ACC112 (cell line): ENCODE results near the gene ARL5B.
"Not testable (repeated sequence)": the region's sequence is repeated elsewhere in the genome, so short reads cannot be mapped to it uniquely, and the experiment has no call there.

ENCODE experiments used
- H2AFZ ChIP-seq: fragments of 200-600 bp; sonication (generic); one replicate; pipeline ENCODE4 v1.6.0; 2017; ENCODE audit warnings: antibody characterized with exemption, low read length; ENCODE audit not compliant: unreplicated experiment
- H3K27ac ChIP-seq: fragments of 200-600 bp; sonication (generic); 2 replicates; pipeline ENCODE4 v1.5.1; 2014; ENCODE audit warnings: low read depth, mild to moderate bottlenecking, antibody characterized with exemption, low read length, moderate library complexity
- H3K27me3 ChIP-seq: fragments of 200-600 bp; sonication (generic); 2 replicates; pipeline ENCODE4 v1.6.1; 2014; ENCODE audit warnings: mild to moderate bottlenecking, antibody characterized with exemption, low read length, moderate library complexity, mixed read lengths; ENCODE audit not compliant: insufficient read depth
- H3K36me3 ChIP-seq: fragments of 200-600 bp; sonication (generic); 2 replicates; pipeline ENCODE4 v1.6.1; 2016; ENCODE audit warnings: mild to moderate bottlenecking, antibody characterized with exemption, low read length, moderate library complexity, mixed read lengths; ENCODE audit not compliant: insufficient read depth
- H3K4me1 ChIP-seq: fragments of 200-600 bp; sonication (generic); one replicate; pipeline ENCODE4 v1.6.1; 2016; ENCODE audit warnings: low read length, mixed read lengths; ENCODE audit not compliant: insufficient read depth, unreplicated experiment, control insufficient read depth
- H3K4me3 ChIP-seq: fragments of 200-600 bp; sonication (generic); 2 replicates; pipeline ENCODE4 v1.5.1; 2014; ENCODE audit warnings: mild to moderate bottlenecking, low read depth, low read length
- H3K79me2 ChIP-seq: fragments of 200-600 bp; sonication (generic); one replicate; pipeline ENCODE4 v1.6.0; 2016; ENCODE audit warnings: low read length; ENCODE audit not compliant: control insufficient read depth, unreplicated experiment, insufficient read depth

ARL5B gene

DNA sequence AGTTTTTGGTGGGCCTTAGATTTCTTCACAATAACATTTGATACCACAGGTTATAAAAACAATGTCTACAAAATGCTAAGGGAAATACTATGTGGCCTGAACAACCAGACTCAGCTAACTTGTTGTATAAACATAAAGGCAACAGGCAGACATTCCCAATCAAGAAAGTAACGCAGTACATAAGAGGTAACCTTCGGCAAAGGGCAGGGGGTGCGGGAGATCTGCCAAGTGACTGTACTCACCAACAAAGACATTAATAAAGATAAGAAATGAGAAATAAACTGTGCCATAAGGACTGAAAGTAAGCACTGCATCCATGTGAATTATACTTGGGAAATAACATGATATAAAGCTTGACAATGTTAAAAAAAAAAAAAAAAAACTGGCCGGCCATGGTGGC is 23.2 kb upstream of the ARL5B start:
- Histone ChIP-seq H3K27me3 (no peaks in the 10 kb centered on the region), H3K4me1 (no peaks in the 10 kb centered on the region), H3K27ac (no peak overlapping the region), H3K36me3 (no peaks in the 10 kb centered on the region), H2AFZ (no peak overlapping the region), H3K4me3 (no peak overlapping the region), H3K79me2 (no peaks in the 10 kb centered on the region)

DNA sequence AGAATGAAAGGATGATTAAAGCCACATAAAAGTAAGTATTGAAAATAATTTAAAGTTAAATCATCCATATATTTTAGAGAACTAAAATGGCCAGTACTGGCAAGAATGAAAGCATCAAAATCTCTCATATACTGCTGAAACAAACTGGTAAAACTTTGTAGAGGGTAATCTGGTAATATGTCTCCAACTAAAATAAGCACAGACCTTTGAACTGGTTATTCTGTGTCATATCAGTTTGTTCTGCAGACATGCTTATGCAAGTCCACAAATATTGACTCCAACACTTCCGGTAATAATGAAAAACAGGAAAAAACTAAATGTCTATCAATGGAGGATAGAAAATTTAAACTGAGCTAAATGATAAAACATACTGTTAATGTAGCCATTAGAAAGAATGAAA is 21.8 kb upstream of the ARL5B start:
- H3K79me2 ChIP-seq, H3K4me3 ChIP-seq, H2AFZ ChIP-seq, H3K36me3 ChIP-seq, H3K27me3 ChIP-seq, H3K27ac ChIP-seq, H3K4me1 ChIP-seq: not testable (repeated sequence)

DNA sequence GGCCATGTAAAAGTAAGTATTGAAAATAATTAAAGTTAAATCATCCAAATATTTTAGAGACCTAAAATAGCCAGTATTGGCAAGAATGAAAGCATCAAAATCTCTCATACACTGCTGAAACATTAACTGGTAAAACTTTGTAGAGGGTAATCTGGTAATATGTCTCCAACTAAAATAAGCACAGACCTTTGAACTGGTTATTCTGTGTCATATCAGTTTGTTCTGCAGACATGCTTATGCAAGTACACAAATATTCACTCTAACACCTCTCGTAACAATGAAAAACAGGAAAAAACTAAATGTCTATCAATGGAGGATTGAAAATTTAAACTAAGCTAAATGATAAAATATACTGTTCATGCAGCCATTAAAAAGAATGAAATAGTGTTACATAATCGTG is 19.5 kb upstream of the ARL5B start:
- H3K27ac ChIP-seq, H3K4me1 ChIP-seq, H3K79me2 ChIP-seq, H3K27me3 ChIP-seq, H3K36me3 ChIP-seq, H2AFZ ChIP-seq, H3K4me3 ChIP-seq: not testable (repeated sequence)

DNA sequence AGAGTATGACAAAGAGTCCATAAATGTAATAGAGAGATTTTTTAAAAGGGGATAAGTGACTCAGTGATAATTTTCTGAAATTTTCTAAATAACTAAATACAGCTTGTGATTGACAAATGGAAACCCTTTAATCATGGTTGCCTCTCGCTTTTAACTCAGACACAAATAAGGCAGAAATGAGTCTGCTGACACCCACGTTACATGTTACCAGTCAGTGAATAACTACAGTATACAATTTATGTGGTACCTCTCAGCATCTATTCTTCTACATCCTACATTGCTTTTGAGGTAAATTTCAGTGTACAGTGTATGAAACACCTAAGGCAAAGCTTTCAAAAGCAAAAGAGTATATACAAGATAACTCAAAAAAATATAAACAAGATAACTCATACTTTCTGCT is 12.1 kb upstream of the ARL5B start:
- Histone ChIP-seq H3K27ac (no peak overlapping the region), H3K36me3 (no peaks in the 10 kb centered on the region), H3K79me2 (peaks cover 20% of the 10 kb centered on the region), H3K4me3 (no peak overlapping the region), H2AFZ (no peak overlapping the region), H3K4me1 (peaks cover 12% of the 10 kb centered on the region), H3K27me3 (no peaks in the 10 kb centered on the region)

DNA sequence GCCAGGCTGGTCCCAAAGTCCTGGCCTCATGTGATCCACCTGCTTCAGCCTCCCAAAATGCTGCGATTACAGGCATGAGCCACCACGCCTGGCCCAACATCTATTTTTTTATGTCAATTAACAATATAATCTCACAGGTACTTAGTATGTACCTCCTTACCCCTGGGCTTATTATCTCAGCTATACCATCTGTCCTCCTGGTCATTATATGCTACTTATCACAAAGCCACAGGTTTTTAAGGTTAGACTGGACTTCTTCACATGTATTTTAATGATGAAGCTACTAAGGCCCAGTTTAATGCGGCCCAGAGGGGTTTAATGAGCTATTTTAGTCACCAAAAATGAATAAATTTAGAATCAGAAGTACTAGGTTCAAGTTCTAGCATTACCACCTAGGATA is 11.3 kb upstream of the ARL5B start:
- H3K79me2 ChIP-seq: peaks cover 20% of the 10 kb centered on the region
- no peak overlapping the region for H3K27ac ChIP-seq

DNA sequence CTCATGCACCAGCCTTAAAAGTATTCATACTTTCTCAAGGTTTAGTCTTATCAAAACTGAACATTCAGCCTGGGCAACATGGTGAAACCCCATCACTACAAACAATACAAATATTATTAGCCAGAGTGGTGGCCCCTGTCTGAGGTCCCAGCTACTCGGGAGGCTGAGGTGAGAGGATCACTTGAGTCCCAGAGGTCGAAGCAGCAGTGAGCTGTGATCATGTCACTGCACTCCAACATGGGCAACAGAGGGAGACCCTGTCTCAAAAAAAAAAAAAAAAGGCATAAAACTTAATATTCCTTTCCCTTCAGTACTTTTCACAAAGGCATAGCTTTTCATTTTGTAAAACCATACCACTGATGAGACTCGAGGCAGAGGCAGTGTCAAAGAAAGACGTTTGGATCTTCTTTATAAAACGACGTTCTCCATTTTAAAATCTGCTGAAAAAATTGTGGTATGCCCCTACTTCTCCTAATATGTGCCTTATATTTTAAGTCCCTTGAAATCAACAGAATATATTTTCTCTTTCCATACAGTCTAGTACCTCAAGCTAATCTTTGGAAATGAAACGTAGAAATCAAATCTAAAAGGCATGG is 9.8 kb upstream of the ARL5B start:
- H3K36me3 ChIP-seq: no peaks in the 10 kb centered on the region
- H3K27me3 ChIP-seq: no peaks in the 10 kb centered on the region
- peaks cover 12% of the 10 kb centered on the region for H3K4me1 ChIP-seq
- H3K4me3 ChIP-seq: peak overlapping the region; percentile 87
- peak overlapping the region; percentile 47 for H2AFZ ChIP-seq
- no peak overlapping the region for H3K27ac ChIP-seq
- H3K79me2 ChIP-seq: peaks cover 20% of the 10 kb centered on the region

More for the DNA sequence above, 11.3 kb upstream of the ARL5B start:
- Histone ChIP-seq H3K36me3 (no peaks in the 10 kb centered on the region), H3K4me1 (peaks cover 12% of the 10 kb centered on the region), H2AFZ (no peak overlapping the region), H3K4me3 (no peak overlapping the region), H3K27me3 (no peaks in the 10 kb centered on the region)

DNA sequence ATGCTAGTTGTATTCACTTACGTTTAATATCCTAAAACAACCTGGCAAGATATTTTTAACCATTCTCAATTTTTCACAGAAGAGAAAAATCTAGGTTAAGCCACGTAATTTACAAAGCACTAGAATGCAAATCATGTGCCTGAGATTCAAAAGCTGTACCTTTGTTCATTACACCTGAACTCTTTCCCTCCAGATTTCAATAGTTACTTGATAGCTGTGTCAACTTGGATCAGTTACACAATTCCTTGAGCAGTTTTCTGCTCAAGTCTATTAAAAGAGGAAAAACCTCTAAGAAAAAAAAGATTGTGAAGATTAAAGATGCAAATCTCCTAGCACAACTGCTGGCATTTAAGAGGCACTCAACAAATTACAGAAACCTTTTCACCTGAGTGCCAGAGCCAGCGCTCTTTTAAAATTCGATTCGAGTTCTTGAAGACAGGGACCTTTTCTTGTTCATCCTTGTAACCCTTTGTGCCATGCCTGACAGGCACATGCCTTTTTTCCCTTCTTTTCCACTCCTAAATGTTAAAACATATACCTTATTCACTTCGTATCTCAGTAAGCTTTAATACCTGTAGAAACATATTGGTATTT is 8.7 kb upstream of the ARL5B start:
- peaks cover 20% of the 10 kb centered on the region for H3K79me2 ChIP-seq
- H3K27ac ChIP-seq: peak overlapping the region; percentile 52; the same call in 1 of the 2 replicates
- peak overlapping the region; percentile 87 for H3K4me3 ChIP-seq

DNA sequence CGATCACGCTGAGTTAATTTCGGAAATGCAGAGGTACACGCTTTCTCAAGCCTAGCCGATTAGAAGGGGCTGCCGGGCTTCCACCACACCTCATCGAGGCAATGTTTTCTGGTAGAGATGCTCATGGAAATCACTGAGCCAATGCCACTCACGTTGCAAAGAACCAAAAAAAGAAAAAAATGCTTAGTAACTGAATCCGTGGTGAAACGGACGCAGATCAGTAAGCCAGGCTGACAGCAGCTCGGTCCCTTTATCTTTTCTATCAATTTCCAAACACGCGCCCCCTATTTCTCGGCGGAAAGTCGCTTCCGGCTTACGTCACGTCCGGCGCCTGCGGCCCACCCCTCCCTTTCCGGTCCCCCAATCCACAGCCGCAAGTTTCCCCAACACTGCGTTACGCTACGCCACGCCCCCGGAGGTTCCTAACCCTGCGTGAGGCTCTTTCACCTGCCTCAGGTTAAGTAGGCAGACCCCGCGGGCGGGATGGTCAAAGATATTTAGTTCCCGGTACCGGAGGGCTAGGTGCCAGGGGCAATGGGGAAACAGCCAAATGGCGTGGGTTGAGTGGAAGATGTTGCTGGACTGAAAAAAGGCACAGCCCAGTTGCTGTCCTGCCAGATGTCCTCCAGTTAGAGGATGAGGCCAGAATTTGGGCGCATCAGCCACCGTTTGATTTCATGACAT is 7.8 kb upstream of the ARL5B start, which contains the start of gene NSUN6:
Gene NSUN6, minus strand, starts transcription at position 264 of the 684 bp plus-strand sequence. CDS start 384 bp downstream, outside the sequence.
- H3K4me1 ChIP-seq: peaks cover 12% of the 10 kb centered on the region
- peak within 1 kb of the TSS; percentile 87 for H3K4me3 ChIP-seq
- peak within 1 kb of the TSS; percentile 88 for H2AFZ ChIP-seq
- peaks cover 20% of the 10 kb centered on the region for H3K79me2 ChIP-seq
- H3K36me3 ChIP-seq: no peaks in the 10 kb centered on the region
- peak within 1 kb of the TSS; percentile 52 for H3K27ac ChIP-seq
- no peaks in the 10 kb centered on the region for H3K27me3 ChIP-seq

More for the DNA sequence above, 8.7 kb upstream of the ARL5B start:
- no peaks in the 10 kb centered on the region for H3K27me3 ChIP-seq
- no peaks in the 10 kb centered on the region for H3K36me3 ChIP-seq
- peak overlapping the region; percentile 88 for H2AFZ ChIP-seq
- H3K4me1 ChIP-seq: peaks cover 12% of the 10 kb centered on the region

DNA sequence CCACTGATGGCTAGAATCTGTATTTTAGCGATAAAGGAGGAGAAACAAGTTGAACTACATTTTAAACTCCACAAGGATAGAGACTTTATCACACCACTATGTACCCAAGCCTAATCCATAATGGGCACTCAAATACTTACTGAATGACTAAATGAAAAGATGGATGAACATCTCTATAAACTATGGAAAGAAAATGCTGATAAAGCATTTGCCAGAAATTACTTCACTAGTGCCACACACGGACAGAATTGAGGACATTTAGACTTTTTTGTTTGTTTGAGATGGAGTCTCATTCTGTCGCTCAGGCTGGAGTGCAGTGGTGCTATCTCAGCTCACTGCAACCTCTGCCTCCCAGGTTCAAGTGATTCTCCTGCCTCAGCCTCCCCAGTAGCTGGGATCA is 6.1 kb upstream of the ARL5B start:
- peaks cover 16% of the 10 kb centered on the region for H3K4me1 ChIP-seq

DNA sequence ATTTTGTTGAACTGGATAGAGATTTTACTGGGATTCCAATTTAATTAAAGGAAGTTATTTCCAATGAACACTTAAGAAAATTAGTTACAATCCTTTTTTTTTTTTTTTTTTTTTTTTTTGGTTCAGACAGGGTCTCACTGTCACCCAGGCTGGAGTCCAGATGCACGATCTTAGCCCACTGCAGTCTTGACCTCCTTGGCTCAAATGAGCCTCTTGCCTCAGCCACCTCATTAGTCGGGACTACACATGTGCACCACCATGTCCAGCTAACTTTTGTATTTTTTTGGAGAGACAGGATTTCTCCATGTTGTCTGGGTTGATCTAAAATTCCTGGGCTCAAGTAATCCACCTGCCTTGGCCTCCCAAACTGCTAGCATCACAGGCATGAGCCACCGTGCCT is 2.5 kb upstream of the ARL5B start:
- Histone ChIP-seq H3K27me3 (no peaks in the 10 kb centered on the region), H3K27ac (no peak overlapping the region), H3K79me2 (peaks cover 35% of the 10 kb centered on the region), H2AFZ (no peak overlapping the region), H3K4me1 (peaks cover 18% of the 10 kb centered on the region), H3K36me3 (peaks cover 3% of the 10 kb centered on the region; the same call in 1 of the 2 replicates), H3K4me3 (no peak overlapping the region)

More for the DNA sequence above, 6.1 kb upstream of the ARL5B start:
- Histone ChIP-seq H3K79me2 (peaks cover 25% of the 10 kb centered on the region), H3K27ac (no peak overlapping the region), H2AFZ (no peak overlapping the region), H3K4me3 (no peak overlapping the region), H3K27me3 (no peaks in the 10 kb centered on the region), H3K36me3 (no peaks in the 10 kb centered on the region)
